ENCODE measurements around the gene ZNF792. TPM values are rescaled to one million over a fixed set of nuclear protein-coding genes. Genes with fewer than 3 reads are reported as not detected.

ZNF792 gene
- 15.4 and 15.5 TPM in 2 replicates for total RNA-seq (2021)
- Bru-seq, nascent RNA = percentile 88 among the genes with signal in this experiment
- BruChase-seq, experiment 1, labeled RNA remaining after a 2-hour chase = percentile 93 among the genes with signal in this experiment
- BruChase-seq, experiment 2, labeled RNA remaining after a 6-hour chase = percentile 74 among the genes with signal in this experiment
- long read RNA-seq, transcript ZNF792-201 (4 exons, 3,888 nt) = major isoform, 12 of 16 reads
- long read RNA-seq, partial matches to known transcripts = 0 of 16 reads
- long read RNA-seq, other reads (novel, unspliced or antisense) = 4 of 16 reads

- ChIA-PET CTCF (no interaction called here), POLR2A (ENCODE audit: low non-redundant PET) (no interaction called here)
- Histone ChIP-seq H3K4me1 (ENCODE audit: insufficient read depth, low read length, poor library complexity, severe bottlenecking) (peaks cover 6% of the 10 kb centered on the region), H3K9me3 (ENCODE audit: low read depth, low read length, poor library complexity, severe bottlenecking) (peaks cover 33% of the 10 kb centered on the region), H3K27me3 (replicated peaks; ENCODE audit: insufficient read depth, low read depth, low read length, poor library complexity) (no peaks in the 10 kb centered on the region), H3K36me3 (ENCODE audit: insufficient read depth, low read length, poor library complexity, severe bottlenecking) (peaks cover 28% of the 10 kb centered on the region), H3K4me3 (ENCODE audit: low read depth, low read length, poor library complexity, severe bottlenecking) (peak within 1 kb of the TSS; percentile 91), H3K27ac (ENCODE audit: low read depth, low read length, poor library complexity, severe bottlenecking) (peak within 1 kb of the TSS; percentile 80)
- peak; percentile 77 for DNase-seq (ENCODE audit: low spot score)
- intact Hi-C loops (cut with micrococcal nuclease; ENCODE audit: unreplicated experiment) = no loop called here
- no peak for TF ChIP-seq CTCF (conservative IDR thresholded peaks at IDR 0.05; ENCODE audit: low read depth, low read length)
- no peak for TF ChIP-seq EZH2 (IDR thresholded peaks at IDR 0.05; ENCODE audit: borderline replicate concordance, low read depth, low read length, poor library complexity, severe bottlenecking)
- no TSS peak for BruUV-seq (replicated peaks)
Observed at GRCh38 chr19:34963573-34964406, at the start of gene ZNF792. ZNF792 (minus strand) TSS chr19:34964229; CDS start chr19:34963662, 567 bp downstream.

DNA sequence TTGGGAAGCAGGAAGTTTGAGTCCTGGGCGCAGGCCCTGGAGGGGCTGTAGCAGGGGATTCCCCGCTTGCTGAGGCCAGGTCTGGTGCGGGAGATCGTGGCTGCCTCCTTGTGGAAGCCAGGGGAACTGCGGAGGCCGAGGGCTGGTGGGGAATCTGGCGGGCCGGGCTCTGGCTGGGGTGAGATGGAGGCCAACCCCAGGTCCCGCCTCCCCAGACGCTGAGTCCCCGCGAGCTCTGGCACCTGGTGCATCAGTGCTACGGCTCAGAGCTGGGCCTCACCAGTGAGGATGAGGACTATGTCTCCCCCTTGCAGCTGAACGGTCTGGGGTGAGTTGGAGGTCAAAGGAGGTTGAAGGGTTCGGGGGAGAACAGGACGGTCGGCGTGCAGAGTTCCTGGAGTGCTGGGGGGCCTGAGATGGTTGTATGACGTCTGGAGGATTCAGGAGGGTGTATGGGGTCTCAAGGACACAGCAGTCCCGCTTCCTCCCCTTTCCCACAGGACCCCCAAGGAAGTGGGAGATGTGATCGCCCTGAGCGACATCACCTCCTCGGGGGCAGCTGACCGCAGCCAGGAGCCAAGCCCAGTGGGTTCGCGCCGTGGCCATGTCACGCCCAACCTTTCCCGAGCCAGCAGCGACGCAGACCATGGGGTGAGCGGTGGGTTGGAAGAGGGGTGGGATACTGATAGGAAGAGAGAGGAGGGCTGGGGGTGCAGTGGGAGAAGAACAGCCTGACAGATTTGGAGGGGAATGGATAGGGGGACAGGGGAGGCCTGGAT, 49.2 kb upstream of the ZNF792 start:
- H3K27ac ChIP-seq (ENCODE audit: low read depth, low read length, poor library complexity, severe bottlenecking) = no peak overlapping the region
- POLR2A ChIA-PET (ENCODE audit: low non-redundant PET) = no interaction called here
- H3K4me3 ChIP-seq (ENCODE audit: low read depth, low read length, poor library complexity, severe bottlenecking) = no peak overlapping the region
- BruUV-seq (replicated peaks) = no TSS peak
- CTCF ChIA-PET = interaction anchor here (0.5 to 0.8 kb wide), 3 partner anchors 41 to 1202 kb away, joined by 3 to 4 read pairs (median 3); partner anchors contain the start of gene ZNF146
- no peaks in the 10 kb centered on the region for H3K4me1 ChIP-seq (ENCODE audit: insufficient read depth, low read length, poor library complexity, severe bottlenecking)
- peak; percentile 71 for DNase-seq (ENCODE audit: low spot score)
- H3K27me3 ChIP-seq (replicated peaks; ENCODE audit: insufficient read depth, low read depth, low read length, poor library complexity) = no peaks in the 10 kb centered on the region
- H3K9me3 ChIP-seq (ENCODE audit: low read depth, low read length, poor library complexity, severe bottlenecking) = no peaks in the 10 kb centered on the region
- peak; percentile 85 for TF ChIP-seq CTCF (conservative IDR thresholded peaks at IDR 0.05; ENCODE audit: low read depth, low read length)
- TF ChIP-seq EZH2 (IDR thresholded peaks at IDR 0.05; ENCODE audit: borderline replicate concordance, low read depth, low read length, poor library complexity, severe bottlenecking) = no peak
- peaks cover 72% of the 10 kb centered on the region for H3K36me3 ChIP-seq (ENCODE audit: insufficient read depth, low read length, poor library complexity, severe bottlenecking)
- intact Hi-C loops (cut with micrococcal nuclease; ENCODE audit: unreplicated experiment) = loop anchor here (10.0 kb wide), 1 partner anchor 178 kb away; no protein-coding TSS in a partner anchor

Measured in A673 (cell line).